ENCODE measurements around the gene TMPRSS5. TPM values are rescaled to one million over a fixed set of nuclear protein-coding genes. Genes with fewer than 3 reads are reported as not detected.

The TMPRSS5 gene
- total and polyA plus RNA-seq, 3 donors from 2014 or later = 1.4 to 2.2 (median 1.5) TPM

DNA sequence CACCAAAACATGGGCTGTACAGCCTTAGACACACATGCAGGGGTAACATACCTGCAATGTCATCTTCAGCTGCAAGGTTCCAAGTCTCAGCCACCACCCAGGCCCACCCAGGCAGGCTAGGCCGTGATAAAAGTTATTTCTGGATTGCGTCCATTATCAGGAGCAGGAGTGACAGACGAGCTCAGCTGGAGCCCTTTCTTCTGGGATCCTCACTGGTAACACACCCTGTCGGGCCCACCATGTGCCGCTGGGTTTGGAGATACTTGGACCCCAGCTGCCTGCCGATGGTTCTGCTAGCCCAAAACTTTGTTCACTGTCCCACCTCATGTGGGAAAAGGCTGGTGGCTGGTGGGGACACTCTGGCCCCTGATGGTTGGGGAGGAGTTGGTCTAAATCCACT lies 24.8 kb downstream of the TMPRSS5 start:
- Histone ChIP-seq H3K9me3 (no peaks in the 10 kb centered on the region), H3K27me3 (no peaks in the 10 kb centered on the region), H3K27ac (no peak overlapping the region), H3K4me3 (no peak overlapping the region), H3K36me3 (ENCODE audit: low read depth, missing control alignments) (no peaks in the 10 kb centered on the region), H3K4me1 (no peaks in the 10 kb centered on the region)
- TF ChIP-seq, protein P1, sequence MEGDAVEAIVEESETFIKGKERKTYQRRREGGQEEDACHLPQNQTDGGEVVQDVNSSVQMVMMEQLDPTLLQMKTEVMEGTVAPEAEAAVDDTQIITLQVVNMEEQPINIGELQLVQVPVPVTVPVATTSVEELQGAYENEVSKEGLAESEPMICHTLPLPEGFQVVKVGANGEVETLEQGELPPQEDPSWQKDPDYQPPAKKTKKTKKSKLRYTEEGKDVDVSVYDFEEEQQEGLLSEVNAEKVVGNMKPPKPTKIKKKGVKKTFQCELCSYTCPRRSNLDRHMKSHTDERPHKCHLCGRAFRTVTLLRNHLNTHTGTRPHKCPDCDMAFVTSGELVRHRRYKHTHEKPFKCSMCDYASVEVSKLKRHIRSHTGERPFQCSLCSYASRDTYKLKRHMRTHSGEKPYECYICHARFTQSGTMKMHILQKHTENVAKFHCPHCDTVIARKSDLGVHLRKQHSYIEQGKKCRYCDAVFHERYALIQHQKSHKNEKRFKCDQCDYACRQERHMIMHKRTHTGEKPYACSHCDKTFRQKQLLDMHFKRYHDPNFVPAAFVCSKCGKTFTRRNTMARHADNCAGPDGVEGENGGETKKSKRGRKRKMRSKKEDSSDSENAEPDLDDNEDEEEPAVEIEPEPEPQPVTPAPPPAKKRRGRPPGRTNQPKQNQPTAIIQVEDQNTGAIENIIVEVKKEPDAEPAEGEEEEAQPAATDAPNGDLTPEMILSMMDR (IDR thresholded peaks at IDR 0.05) = no peak
- no peak for TF ChIP-seq POLR2A (IDR thresholded peaks at IDR 0.05)
- intact Hi-C loops (cut with DNase I; ENCODE audit: low total_unique reads) = no loop called here
- 87 to 89% methylated on average over 6 of the region's 6 CpGs for WGBS, 2 donors
- DNase-seq = no peak

DNA sequence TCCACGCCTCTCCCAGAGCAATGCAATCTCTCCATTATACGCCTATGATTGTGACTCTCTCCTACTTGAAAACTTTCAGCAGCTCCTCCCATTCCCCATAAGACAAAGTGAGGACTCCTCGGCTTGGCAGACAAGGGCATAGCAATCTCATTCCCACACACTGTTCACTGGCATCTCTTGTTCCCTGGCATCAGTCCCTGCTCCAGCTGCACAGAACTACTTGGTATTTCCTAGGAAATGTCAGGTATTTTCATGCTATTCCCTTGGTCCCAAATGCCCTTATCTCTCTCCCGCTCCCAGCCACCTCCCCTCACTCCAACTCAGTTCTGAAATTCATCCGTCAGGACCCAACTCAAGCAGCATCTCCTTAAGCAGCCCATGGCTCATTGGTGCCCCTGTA lies 28.4 kb downstream of the TMPRSS5 start:
- Histone ChIP-seq H3K27me3 (no peaks in the 10 kb centered on the region), H3K36me3 (ENCODE audit: low read depth, missing control alignments) (no peaks in the 10 kb centered on the region), H3K4me3 (no peak overlapping the region), H3K9me3 (no peaks in the 10 kb centered on the region), H3K27ac (no peak overlapping the region), H3K4me1 (peaks cover 5% of the 10 kb centered on the region)
- no peak for DNase-seq
- intact Hi-C loops (cut with DNase I; ENCODE audit: low total_unique reads) = no loop called here
- TF ChIP-seq POLR2A (IDR thresholded peaks at IDR 0.05) = no peak
- TF ChIP-seq, protein P1 (IDR thresholded peaks at IDR 0.05) = no peak
- 75 to 81% methylated on average over 5 of the region's 5 CpGs for WGBS, 2 donors

DNA sequence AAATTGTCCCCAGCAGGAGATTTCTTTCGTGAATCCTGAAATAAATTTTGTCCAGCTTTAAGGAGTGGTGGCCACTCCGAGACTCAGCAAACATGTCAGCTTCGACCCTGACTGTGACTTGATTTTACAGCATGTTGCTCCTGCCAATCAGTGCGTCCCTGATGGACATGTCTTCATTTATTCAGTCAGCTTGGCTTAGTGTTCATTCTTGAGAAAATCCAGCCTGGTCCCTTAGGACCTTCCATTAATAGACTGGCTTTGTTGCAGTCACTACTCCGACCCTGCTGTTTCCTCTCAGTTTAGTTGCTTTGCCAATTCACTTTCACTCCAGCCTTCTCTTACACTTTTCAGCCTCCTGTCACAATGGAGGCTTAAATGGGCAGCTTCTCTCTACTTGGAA lies 30.5 kb downstream of the TMPRSS5 start:
- no peaks in the 10 kb centered on the region for H3K36me3 ChIP-seq (ENCODE audit: low read depth, missing control alignments)
- H3K4me1 ChIP-seq = peaks cover 5% of the 10 kb centered on the region
- 65 to 70% methylated on average over 5 of the region's 5 CpGs for WGBS, 2 donors
- no peak for DNase-seq
- H3K27me3 ChIP-seq = no peaks in the 10 kb centered on the region
- no peak for TF ChIP-seq POLR2A (IDR thresholded peaks at IDR 0.05)
- TF ChIP-seq, protein P1 (IDR thresholded peaks at IDR 0.05) = no peak
- H3K9me3 ChIP-seq = no peaks in the 10 kb centered on the region
- no peak overlapping the region for H3K4me3 ChIP-seq
- H3K27ac ChIP-seq = no peak overlapping the region
- intact Hi-C loops (cut with DNase I; ENCODE audit: low total_unique reads) = no loop called here

DNA sequence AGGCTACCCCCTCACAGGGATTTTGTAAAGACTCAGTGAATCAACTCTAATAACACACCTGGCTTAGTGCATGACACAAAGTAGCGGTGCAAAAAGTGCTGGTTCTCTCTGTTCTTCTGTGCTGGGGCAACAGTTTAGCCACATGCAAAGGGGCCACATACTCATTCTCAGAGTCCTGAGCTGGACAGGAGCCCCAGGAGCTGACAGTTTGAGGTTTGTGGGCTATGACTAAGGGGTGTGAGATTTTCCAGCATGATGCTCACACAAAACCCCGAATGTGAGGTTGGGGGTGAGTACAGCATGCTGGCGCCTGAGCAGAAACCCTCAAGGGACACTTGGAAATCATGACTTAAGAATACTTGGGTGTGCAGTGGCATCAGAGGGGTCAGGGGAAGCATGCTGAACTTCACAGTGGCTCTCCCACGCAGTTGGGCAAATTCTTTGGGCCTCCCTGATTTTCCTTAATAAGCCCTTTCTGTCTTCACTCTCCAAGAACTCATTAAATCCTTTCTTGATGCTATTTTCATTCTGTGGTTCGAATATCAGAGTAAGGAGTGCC lies 31.0 kb downstream of the TMPRSS5 start:
- Histone ChIP-seq H3K9me3 (no peaks in the 10 kb centered on the region), H3K27ac (no peak overlapping the region), H3K27me3 (no peaks in the 10 kb centered on the region), H3K4me3 (no peak overlapping the region), H3K36me3 (ENCODE audit: low read depth, missing control alignments) (no peaks in the 10 kb centered on the region), H3K4me1 (peaks cover 5% of the 10 kb centered on the region)
- intact Hi-C loops (cut with DNase I; ENCODE audit: low total_unique reads) = no loop called here
- no peak for DNase-seq
- 54 to 55% methylated on average over 5 of the region's 5 CpGs for WGBS, 2 donors
- no peak for TF ChIP-seq POLR2A (IDR thresholded peaks at IDR 0.05)
- TF ChIP-seq, protein P1 (IDR thresholded peaks at IDR 0.05) = no peak

DNA sequence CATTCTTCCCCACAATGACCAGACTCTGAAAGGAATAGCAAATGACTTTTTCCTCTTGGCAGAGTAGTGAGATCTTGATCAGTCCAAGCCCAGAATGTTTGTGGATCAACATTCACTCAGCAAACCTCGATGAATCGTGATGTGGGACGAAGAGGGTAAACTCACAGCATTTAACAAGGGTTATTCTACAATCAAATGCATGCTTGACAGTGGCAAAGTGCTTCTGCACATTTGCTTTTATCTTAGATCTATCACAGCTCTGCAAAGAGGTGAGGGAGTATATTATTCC lies 31.8 kb downstream of the TMPRSS5 start:
- WGBS, 2 donors = 83 to 84% methylated on average over 3 of the region's 3 CpGs
- no peaks in the 10 kb centered on the region for H3K27me3 ChIP-seq

More for the DNA sequence above, 31.8 kb downstream of the TMPRSS5 start:
- no peaks in the 10 kb centered on the region for H3K36me3 ChIP-seq (ENCODE audit: low read depth, missing control alignments)
- no peak overlapping the region for H3K27ac ChIP-seq
- DNase-seq = no peak
- no peak overlapping the region for H3K4me3 ChIP-seq
- TF ChIP-seq, protein P1 (IDR thresholded peaks at IDR 0.05) = no peak
- no peak for TF ChIP-seq POLR2A (IDR thresholded peaks at IDR 0.05)
- peaks cover 5% of the 10 kb centered on the region for H3K4me1 ChIP-seq
- intact Hi-C loops (cut with DNase I; ENCODE audit: low total_unique reads) = no loop called here
- no peaks in the 10 kb centered on the region for H3K9me3 ChIP-seq
